Measurements from ENCODE around the gene PLD2.
A peak's percentile ranks its signal among the peaks of the same experiment; 100 is the strongest.

The PLD2 gene

DNA sequence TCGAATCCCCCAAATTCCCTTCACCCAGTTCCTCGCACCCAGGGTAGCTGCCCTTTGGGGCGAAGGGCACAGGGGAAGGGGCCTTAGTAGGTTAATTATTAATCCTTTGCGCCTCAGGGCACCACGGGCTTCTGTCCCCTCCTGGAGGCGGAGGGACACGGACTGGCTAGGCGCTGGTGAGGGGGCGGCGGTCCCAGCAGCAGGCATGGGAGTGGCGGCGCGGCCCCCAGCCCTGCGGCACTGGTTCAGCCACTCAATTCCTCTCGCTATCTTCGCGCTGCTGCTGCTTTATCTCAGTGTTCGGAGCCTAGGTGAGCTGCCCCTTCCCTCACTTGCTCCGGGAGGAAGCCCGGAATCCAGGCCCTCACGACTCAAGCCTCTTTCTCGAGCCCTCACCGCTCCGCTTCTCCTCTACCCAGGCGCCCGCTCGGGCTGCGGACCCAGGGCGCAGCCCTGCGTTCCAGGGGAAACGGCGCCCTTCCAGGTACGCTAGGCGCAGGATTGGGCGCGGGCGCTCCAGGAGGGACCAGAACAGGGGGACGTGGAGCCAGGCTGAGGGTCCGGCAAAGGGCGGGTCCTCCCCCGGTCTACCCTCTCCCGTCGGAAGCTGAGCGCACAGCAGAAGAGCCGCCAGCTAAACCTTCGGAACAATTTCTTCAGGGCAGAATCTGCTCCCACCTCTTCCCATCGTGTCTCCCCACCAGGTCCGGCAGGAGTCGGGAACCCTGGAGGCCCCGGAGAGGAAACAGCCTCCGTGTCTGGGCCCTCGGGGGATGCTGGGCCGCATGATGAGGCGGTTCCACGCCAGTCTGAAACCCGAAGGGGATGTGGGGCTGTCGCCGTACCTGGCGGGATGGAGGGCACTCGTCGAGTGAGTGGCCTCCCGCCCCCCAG lies 17.9 kb upstream of the PLD2 start, which contains the start of gene GLTPD2:
GLTPD2 (plus strand) TSS at position 158 of the 894 bp plus-strand sequence; CDS start at position 206, 48 bp downstream.
- Histone ChIP-seq H2AK5ac (ENCODE audit: low read length, severe bottlenecking) (no peak within 1 kb of the TSS), H3K4ac (ENCODE audit: low read depth in 1 of 2, low read length in 2 of 2) (peak within 1 kb of the TSS; percentile 59 to 61), H2BK15ac (ENCODE audit: low read depth, poor library complexity, severe bottlenecking) (no peak within 1 kb of the TSS), H3K27me3 (ENCODE audit: control insufficient read depth in 1 of 2, insufficient read depth in 1 of 2, low read length in 2 of 2) (peaks cover 2 to 15% of the 10 kb centered on the region in 2 experiments), H3K9ac (ENCODE audit: low read length) (peak within 1 kb of the TSS; percentile 86), H3K9me3 (ENCODE audit: control insufficient read depth, low read length) (no peaks in the 10 kb centered on the region), H2AFZ (ENCODE audit: low read depth, low read length) (peak within 1 kb of the TSS; percentile 95), H3K4me2 (ENCODE audit: low read length, poor library complexity, severe bottlenecking) (peak within 1 kb of the TSS; percentile 100), H3K4me1 (ENCODE audit: control insufficient read depth, insufficient read depth, low read depth, low read length) (peaks cover 15% of the 10 kb centered on the region), H2BK120ac (ENCODE audit: low read depth, low read length) (peak within 1 kb of the TSS; percentile 11), H4K91ac (ENCODE audit: low read length) (no peak within 1 kb of the TSS), H2BK5ac (ENCODE audit: low read depth, low read length, poor library complexity, severe bottlenecking) (no peak within 1 kb of the TSS), H3K36me3 (ENCODE audit: control insufficient read depth in 1 of 2, insufficient read depth in 2 of 2, low read depth in 1 of 2, low read length in 2 of 2) (no peaks in the 10 kb centered on the region), H3K14ac (ENCODE audit: low read length in 2 of 2) (peak within 1 kb of the TSS in 1 of 2 experiments; percentile 71), H3K23ac (ENCODE audit: low read length in 2 of 2) (peak within 1 kb of the TSS in 1 of 2 experiments; percentile 98), H4K8ac (ENCODE audit: low read length) (peak within 1 kb of the TSS; percentile 67), H3K79me1 (replicated peaks; ENCODE audit: low read length, poor library complexity, severe bottlenecking) (peaks cover 7% of the 10 kb centered on the region), H3K4me3 (ENCODE audit: insufficient read depth in 1 of 2, low read depth in 1 of 2, low read length in 2 of 2) (peak within 1 kb of the TSS; percentile 82 to 86), H3K18ac (ENCODE audit: low read depth in 1 of 2, low read length in 2 of 2) (peak within 1 kb of the TSS; percentile 81 to 98), H3K27ac (ENCODE audit: low read length, poor library complexity, severe bottlenecking) (no peak within 1 kb of the TSS), H2BK12ac (ENCODE audit: low read length in 2 of 2) (peak within 1 kb of the TSS in 1 of 2 experiments; percentile 71)
- 7% methylated on average over 54 of the region's 62 CpGs for WGBS
- peak; percentile 33 for DNase-seq

DNA sequence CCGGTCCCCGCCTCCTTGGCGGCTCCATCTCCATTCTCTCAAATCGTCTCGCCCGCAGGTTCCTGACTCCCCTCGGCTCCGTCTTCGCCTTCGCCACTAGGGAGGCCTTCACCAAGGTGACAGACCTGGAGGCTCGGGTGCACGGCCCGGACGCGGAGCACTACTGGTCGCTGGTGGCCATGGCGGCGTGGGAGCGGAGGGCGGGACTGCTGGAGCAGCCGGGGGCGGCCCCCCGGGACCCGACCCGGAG lies 17.3 kb upstream of the PLD2 start:
- no peak overlapping the region for H2BK15ac ChIP-seq (ENCODE audit: low read depth, poor library complexity, severe bottlenecking)
- peak overlapping the region; percentile 67 for H4K8ac ChIP-seq (ENCODE audit: low read length)
- peak overlapping the region in 1 of 2 experiments; percentile 98 for H3K23ac ChIP-seq (ENCODE audit: low read length in 2 of 2)
- no peaks in the 10 kb centered on the region for H3K36me3 ChIP-seq (ENCODE audit: control insufficient read depth in 1 of 2, insufficient read depth in 2 of 2, low read depth in 1 of 2, low read length in 2 of 2)
- H3K79me1 ChIP-seq (replicated peaks; ENCODE audit: low read length, poor library complexity, severe bottlenecking): peaks cover 7% of the 10 kb centered on the region
- H3K18ac ChIP-seq (ENCODE audit: low read depth in 1 of 2, low read length in 2 of 2): peak overlapping the region; percentile 81 to 98
- H2BK12ac ChIP-seq (ENCODE audit: low read length in 2 of 2): peak overlapping the region in 1 of 2 experiments; percentile 71
- H3K4me1 ChIP-seq (ENCODE audit: control insufficient read depth, insufficient read depth, low read depth, low read length): peaks cover 15% of the 10 kb centered on the region
- peak overlapping the region; percentile 100 for H3K4me2 ChIP-seq (ENCODE audit: low read length, poor library complexity, severe bottlenecking)
- no peak overlapping the region for H2BK120ac ChIP-seq (ENCODE audit: low read depth, low read length)
- H3K27me3 ChIP-seq (ENCODE audit: control insufficient read depth in 1 of 2, insufficient read depth in 1 of 2, low read length in 2 of 2): peaks cover 0 to 10% of the 10 kb centered on the region in 2 experiments
- DNase-seq: no peak
- no peak overlapping the region for H2AK5ac ChIP-seq (ENCODE audit: low read length, severe bottlenecking)
- H3K9me3 ChIP-seq (ENCODE audit: control insufficient read depth, low read length): no peaks in the 10 kb centered on the region
- 0% methylated on average over 14 of the region's 25 CpGs for WGBS
- peak overlapping the region in 1 of 2 experiments; percentile 48 for H3K14ac ChIP-seq (ENCODE audit: low read length in 2 of 2)
- peak overlapping the region; percentile 86 for H3K9ac ChIP-seq (ENCODE audit: low read length)
- H3K4me3 ChIP-seq (ENCODE audit: insufficient read depth in 1 of 2, low read depth in 1 of 2, low read length in 2 of 2): peak overlapping the region; percentile 82 to 86
- no peak overlapping the region for H3K27ac ChIP-seq (ENCODE audit: low read length, poor library complexity, severe bottlenecking)
- peak overlapping the region; percentile 95 for H2AFZ ChIP-seq (ENCODE audit: low read depth, low read length)
- no peak overlapping the region for H4K91ac ChIP-seq (ENCODE audit: low read length)
- H2BK5ac ChIP-seq (ENCODE audit: low read depth, low read length, poor library complexity, severe bottlenecking): no peak overlapping the region
- H3K4ac ChIP-seq (ENCODE audit: low read depth in 1 of 2, low read length in 2 of 2): peak overlapping the region; percentile 59 to 61

DNA sequence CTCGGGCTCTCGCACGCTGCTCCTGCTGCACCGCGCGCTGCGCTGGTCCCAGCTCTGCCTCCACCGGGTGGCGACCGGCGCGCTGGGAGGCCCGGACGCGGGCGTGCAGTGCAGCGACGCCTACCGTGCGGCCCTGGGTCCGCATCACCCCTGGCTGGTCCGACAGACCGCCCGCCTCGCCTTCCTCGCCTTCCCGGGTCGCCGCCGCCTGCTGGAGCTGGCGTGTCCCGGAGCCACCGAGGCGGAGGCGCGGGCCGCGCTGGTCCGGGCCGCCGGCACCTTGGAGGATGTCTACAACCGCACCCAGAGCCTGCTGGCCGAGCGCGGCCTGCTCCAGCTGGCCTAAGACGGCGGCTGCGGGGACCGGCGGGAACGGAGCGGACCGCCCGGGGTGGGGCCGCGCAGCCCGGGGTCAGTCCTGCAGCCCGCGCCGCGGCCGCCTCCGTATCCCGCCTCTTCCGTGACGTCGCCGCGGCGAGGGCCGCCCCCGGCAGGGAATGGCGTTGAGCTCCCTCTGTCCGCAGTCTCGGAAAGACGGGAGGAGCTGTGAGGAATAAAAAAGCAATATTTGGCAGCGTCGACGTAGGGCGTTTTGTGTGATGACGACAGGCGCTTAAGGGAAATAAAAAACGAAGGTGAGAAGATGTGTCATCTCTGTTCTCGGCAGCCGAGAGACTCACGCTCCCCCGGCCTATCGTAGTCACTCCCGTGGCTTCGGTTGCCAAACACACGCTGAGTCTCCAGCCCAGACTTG lies 16.8 kb upstream of the PLD2 start:
- H3K27ac ChIP-seq (ENCODE audit: low read length, poor library complexity, severe bottlenecking): peak overlapping the region; percentile 20
- peak overlapping the region; percentile 96 to 98 for H3K18ac ChIP-seq (ENCODE audit: low read depth in 1 of 2, low read length in 2 of 2)
- H3K23ac ChIP-seq (ENCODE audit: low read length in 2 of 2): peak overlapping the region in 1 of 2 experiments; percentile 98
- H2BK5ac ChIP-seq (ENCODE audit: low read depth, low read length, poor library complexity, severe bottlenecking): no peak overlapping the region
- no peaks in the 10 kb centered on the region for H3K9me3 ChIP-seq (ENCODE audit: control insufficient read depth, low read length)
- H3K79me1 ChIP-seq (replicated peaks; ENCODE audit: low read length, poor library complexity, severe bottlenecking): peaks cover 7% of the 10 kb centered on the region
- H3K4ac ChIP-seq (ENCODE audit: low read depth in 1 of 2, low read length in 2 of 2): peak overlapping the region; percentile 61 to 78
- H3K4me3 ChIP-seq (ENCODE audit: insufficient read depth in 1 of 2, low read depth in 1 of 2, low read length in 2 of 2): peak overlapping the region; percentile 82 to 86
- peak overlapping the region; percentile 86 for H3K9ac ChIP-seq (ENCODE audit: low read length)
- H4K91ac ChIP-seq (ENCODE audit: low read length): peak overlapping the region; percentile 91
- peak overlapping the region; percentile 97 for H2BK15ac ChIP-seq (ENCODE audit: low read depth, poor library complexity, severe bottlenecking)
- peak overlapping the region; percentile 94 for H4K8ac ChIP-seq (ENCODE audit: low read length)
- no peaks in the 10 kb centered on the region for H3K36me3 ChIP-seq (ENCODE audit: control insufficient read depth in 1 of 2, insufficient read depth in 2 of 2, low read depth in 1 of 2, low read length in 2 of 2)
- H2BK120ac ChIP-seq (ENCODE audit: low read depth, low read length): peak overlapping the region; percentile 68
- DNase-seq: peak; percentile 96
- peaks cover 15% of the 10 kb centered on the region for H3K4me1 ChIP-seq (ENCODE audit: control insufficient read depth, insufficient read depth, low read depth, low read length)
- H3K27me3 ChIP-seq (ENCODE audit: control insufficient read depth in 1 of 2, insufficient read depth in 1 of 2, low read length in 2 of 2): peaks cover 0 to 7% of the 10 kb centered on the region in 2 experiments
- H3K4me2 ChIP-seq (ENCODE audit: low read length, poor library complexity, severe bottlenecking): peak overlapping the region; percentile 100
- H2AK5ac ChIP-seq (ENCODE audit: low read length, severe bottlenecking): no peak overlapping the region
- H2AFZ ChIP-seq (ENCODE audit: low read depth, low read length): peak overlapping the region; percentile 95
- peak overlapping the region in 1 of 2 experiments; percentile 66 for H3K14ac ChIP-seq (ENCODE audit: low read length in 2 of 2)
- WGBS: 0% methylated on average over 68 of the region's 91 CpGs
- peak overlapping the region in 1 of 2 experiments; percentile 77 for H2BK12ac ChIP-seq (ENCODE audit: low read length in 2 of 2)

DNA sequence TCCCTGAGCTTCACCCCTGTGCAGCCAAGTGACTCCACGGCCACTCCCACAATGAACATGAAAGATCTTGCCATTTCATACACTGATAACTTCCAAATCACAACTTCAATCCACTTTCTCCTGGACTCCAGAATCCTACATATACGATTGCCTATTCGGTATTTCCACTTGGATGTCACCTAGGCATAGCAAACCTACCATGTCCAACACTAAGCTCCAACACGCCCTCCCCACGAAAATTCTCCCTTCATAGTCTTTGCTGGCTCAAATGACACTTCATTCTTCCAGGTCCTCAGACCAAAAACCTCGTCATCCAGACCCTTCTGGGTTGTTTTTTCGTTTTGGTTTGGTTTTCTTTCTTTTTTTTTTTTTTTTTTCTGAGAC lies 16.3 kb upstream of the PLD2 start:
- Histone ChIP-seq H3K14ac (ENCODE audit: low read length in 2 of 2) (no peak overlapping the region), H3K4ac (ENCODE audit: low read depth in 1 of 2, low read length in 2 of 2) (no peak overlapping the region), H3K79me1 (replicated peaks; ENCODE audit: low read length, poor library complexity, severe bottlenecking) (peaks cover 7% of the 10 kb centered on the region), H3K9ac (ENCODE audit: low read length) (peak overlapping the region; percentile 86), H3K27me3 (ENCODE audit: control insufficient read depth in 1 of 2, insufficient read depth in 1 of 2, low read length in 2 of 2) (peaks cover 0 to 1% of the 10 kb centered on the region in 2 experiments), H4K91ac (ENCODE audit: low read length) (no peak overlapping the region), H2BK15ac (ENCODE audit: low read depth, poor library complexity, severe bottlenecking) (no peak overlapping the region), H3K4me3 (ENCODE audit: insufficient read depth in 1 of 2, low read depth in 1 of 2, low read length in 2 of 2) (peak overlapping the region; percentile 82 to 86), H2AFZ (ENCODE audit: low read depth, low read length) (peak overlapping the region; percentile 60), H3K36me3 (ENCODE audit: control insufficient read depth in 1 of 2, insufficient read depth in 2 of 2, low read depth in 1 of 2, low read length in 2 of 2) (no peaks in the 10 kb centered on the region), H3K23ac (ENCODE audit: low read length in 2 of 2) (no peak overlapping the region), H2BK5ac (ENCODE audit: low read depth, low read length, poor library complexity, severe bottlenecking) (no peak overlapping the region), H3K27ac (ENCODE audit: low read length, poor library complexity, severe bottlenecking) (no peak overlapping the region), H3K18ac (ENCODE audit: low read depth in 1 of 2, low read length in 2 of 2) (peak overlapping the region in 1 of 2 experiments; percentile 61), H3K9me3 (ENCODE audit: control insufficient read depth, low read length) (no peaks in the 10 kb centered on the region), H2AK5ac (ENCODE audit: low read length, severe bottlenecking) (no peak overlapping the region), H3K4me1 (ENCODE audit: control insufficient read depth, insufficient read depth, low read depth, low read length) (peaks cover 15% of the 10 kb centered on the region), H3K4me2 (ENCODE audit: low read length, poor library complexity, severe bottlenecking) (peak overlapping the region; percentile 100), H4K8ac (ENCODE audit: low read length) (no peak overlapping the region), H2BK12ac (ENCODE audit: low read length in 2 of 2) (peak overlapping the region in 1 of 2 experiments; percentile 77), H2BK120ac (ENCODE audit: low read depth, low read length) (no peak overlapping the region)
- DNase-seq: no peak
- 89% methylated on average over 5 of the region's 7 CpGs for whole genome bisulfite sequencing

Data from mesenchymal stem cell (in vitro differentiated cells and primary cell).